HG03342 (cell line): ENCODE results near the gene CCDC7.

Experiments used
- ATAC-seq: cut with Tn5 transposase; IDR thresholded peaks from one replicate; pipeline ENCODE4 v1.9.1; 2021; ENCODE audit warnings: mild to moderate bottlenecking, moderate library complexity; ENCODE audit not compliant: unreplicated experiment

Gene CCDC7

DNA sequence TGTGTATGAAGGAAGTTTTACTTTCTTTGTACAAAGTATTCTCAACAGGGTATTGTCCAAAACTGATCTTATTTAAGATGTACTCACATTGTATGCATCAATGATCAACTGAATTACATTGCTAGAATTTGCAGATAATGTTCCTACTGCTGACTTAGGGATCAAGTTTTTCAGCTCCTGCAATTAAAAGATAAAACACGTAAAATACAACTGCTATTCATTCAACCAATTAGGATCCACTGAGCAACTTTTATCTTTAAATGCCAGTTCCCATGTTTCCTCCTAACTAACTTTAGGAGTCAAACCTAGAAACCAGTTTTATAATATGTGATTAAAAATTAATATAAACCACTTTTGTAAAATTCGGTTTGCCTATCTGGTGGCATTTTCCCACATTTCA, 476.2 kb downstream of the CCDC7 start:
- no peak for ATAC-seq

DNA sequence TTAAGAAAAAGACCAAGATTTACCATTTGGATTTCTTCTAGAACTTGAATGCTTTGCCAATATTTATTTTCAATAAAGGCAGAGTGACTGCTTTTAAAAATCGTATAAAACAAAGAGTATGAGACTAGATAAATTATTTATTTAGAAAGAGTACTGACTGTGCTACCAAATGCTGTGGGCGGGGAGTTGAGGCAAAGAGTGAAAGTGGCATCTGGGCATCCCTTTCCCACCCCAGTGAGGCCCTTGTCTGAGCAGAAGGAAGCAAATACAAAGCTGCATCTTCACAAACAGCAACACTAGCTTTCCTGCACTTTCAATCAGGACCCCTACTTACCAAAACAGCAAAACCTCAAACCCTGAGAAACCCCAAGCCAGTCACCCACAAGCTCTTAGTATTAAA, 477.2 kb downstream of the CCDC7 start:
- no peak for ATAC-seq

DNA sequence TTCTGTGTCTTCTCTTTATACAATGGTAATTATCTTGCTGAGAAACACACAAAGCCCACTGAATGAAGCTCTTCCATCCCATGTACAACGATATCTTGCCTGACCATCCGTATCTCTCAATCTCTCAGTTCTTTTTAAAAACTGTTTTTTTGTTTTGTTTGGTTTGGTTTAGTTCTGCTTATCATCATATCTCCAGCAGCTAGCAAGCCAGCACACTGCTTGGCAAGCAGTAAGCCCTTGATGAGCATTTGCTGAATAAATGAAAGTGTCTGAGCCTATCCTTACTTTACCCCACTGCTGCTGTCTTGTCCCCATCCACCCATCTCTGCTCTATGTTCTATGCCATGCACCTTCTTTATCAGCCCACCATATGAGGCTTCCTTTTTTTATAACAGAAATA, 477.9 kb downstream of the CCDC7 start:
- ATAC-seq = no peak
